Rectal smooth muscle tissue (tissue), 1 donor: ENCODE results near the gene EHBP1L1.

Source experiments
- H3K27ac ChIP-seq: one replicate; pipeline ENCODE4 v1.7.0; 2013; ENCODE audit warnings: low read depth, low read length, inconsistent platforms
- H3K27me3 ChIP-seq: one replicate; pipeline ENCODE4 v1.7.0; 2013; ENCODE audit warnings: low read length; ENCODE audit not compliant: control insufficient read depth, insufficient read depth
- H3K36me3 ChIP-seq: one replicate; pipeline ENCODE4 v1.7.0; 2013; ENCODE audit warnings: low read length; ENCODE audit not compliant: control insufficient read depth, insufficient read depth
- H3K4me1 ChIP-seq: one replicate; pipeline ENCODE4 v1.7.0; 2013; ENCODE audit warnings: low read length; ENCODE audit not compliant: control insufficient read depth, insufficient read depth
- H3K4me3 ChIP-seq: one replicate; pipeline ENCODE4 v1.7.0; 2013; ENCODE audit warnings: low read length
- H3K9ac ChIP-seq: one replicate; pipeline ENCODE4 v1.7.0; 2013; ENCODE audit warnings: low read length

The EHBP1L1 gene

DNA sequence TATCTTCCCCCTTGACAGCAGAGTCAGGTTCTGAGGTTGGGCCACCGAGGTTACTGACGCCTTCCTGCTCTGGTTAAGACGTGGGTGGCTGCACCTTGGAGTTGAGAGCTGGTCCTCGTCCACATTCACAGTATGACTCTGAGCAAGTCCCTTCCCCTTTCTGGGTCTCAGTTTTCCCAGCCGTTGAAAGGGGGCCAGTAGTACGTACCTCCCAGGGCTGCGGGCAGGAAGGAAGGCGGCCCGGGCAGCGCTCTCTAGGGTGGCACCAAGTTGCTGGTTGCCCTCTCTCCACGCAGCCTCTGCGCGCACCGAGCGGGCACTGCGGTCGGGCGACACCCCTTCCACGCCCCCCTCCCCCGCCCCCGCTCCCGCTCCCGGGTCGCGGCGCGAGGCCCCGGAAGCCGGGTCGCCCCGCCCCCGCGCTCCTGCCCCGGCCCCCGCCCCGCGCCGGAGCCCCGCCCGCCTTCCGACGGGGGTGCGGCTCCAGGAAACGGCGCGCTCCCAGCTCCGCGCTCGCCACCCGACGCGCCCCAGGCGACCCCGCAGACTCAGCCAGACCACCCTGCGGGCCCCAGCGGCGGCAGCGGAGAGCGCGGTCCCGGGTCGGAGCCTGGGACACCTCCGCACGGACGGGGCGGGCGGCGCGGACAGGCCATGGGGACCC lies at the start of gene EHBP1L1:
EHBP1L1 (plus strand) TSS at position 486 of the 664 bp plus-strand sequence. CDS start 250 bp downstream, outside the sequence.
- H3K4me1 ChIP-seq: peaks cover 34% of the 10 kb centered on the region
- peak within 1 kb of the TSS; percentile 87 for H3K9ac ChIP-seq
- H3K4me3 ChIP-seq: peak within 1 kb of the TSS; percentile 86

DNA sequence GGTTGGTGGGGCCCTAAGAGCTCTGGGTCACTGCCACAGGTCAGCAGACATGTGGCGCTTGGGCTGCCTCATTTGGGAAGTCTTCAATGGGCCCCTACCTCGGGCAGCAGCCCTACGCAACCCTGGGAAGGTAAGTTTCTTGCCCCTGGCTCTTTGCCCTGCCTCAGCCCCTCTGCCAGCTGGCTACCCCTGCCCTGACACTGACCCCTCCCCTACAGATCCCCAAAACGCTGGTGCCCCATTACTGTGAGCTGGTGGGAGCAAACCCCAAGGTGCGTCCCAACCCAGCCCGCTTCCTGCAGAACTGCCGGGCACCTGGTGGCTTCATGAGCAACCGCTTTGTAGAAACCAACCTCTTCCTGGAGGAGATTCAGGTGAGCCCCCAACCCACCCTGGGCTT lies 49.1 kb upstream of the EHBP1L1 start:
- H3K4me3 ChIP-seq: no peak overlapping the region
- no peaks in the 10 kb centered on the region for H3K27me3 ChIP-seq
- H3K27ac ChIP-seq: no peak overlapping the region
- H3K4me1 ChIP-seq: peaks cover 17% of the 10 kb centered on the region
- H3K9ac ChIP-seq: no peak overlapping the region
- H3K36me3 ChIP-seq: peaks cover 14% of the 10 kb centered on the region

More for the DNA sequence above, at the start of gene EHBP1L1:
- no peaks in the 10 kb centered on the region for H3K27me3 ChIP-seq
- H3K36me3 ChIP-seq: peaks cover 14% of the 10 kb centered on the region
- H3K27ac ChIP-seq: peak within 1 kb of the TSS; percentile 98

DNA sequence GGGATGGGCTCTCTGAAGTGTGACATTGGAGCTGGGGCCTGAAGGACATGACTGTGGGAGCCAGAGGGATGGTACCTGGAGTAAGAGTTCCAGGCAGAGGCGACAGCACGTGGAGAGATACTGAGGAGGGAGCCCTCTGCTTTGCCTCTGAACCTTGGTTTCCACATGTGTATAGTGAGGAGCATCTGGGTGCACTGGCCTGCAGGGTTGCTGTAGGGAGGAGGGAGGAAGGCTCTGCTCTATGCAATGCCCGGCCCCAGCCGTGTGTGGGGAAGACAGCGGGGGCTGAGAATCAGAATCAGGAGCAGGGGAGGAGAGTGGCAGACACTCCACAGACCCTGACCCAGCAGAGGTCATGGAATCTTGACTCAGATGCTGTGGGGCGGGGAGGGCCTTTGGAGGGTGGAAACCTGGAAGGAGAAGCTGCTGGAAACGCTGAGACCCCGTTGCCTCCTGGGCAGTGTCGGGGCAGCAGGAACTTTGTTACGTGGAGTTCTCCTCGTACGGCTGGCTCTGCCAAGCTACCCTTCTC lies 47.0 kb upstream of the EHBP1L1 start:
- H3K36me3 ChIP-seq: peaks cover 23% of the 10 kb centered on the region

DNA sequence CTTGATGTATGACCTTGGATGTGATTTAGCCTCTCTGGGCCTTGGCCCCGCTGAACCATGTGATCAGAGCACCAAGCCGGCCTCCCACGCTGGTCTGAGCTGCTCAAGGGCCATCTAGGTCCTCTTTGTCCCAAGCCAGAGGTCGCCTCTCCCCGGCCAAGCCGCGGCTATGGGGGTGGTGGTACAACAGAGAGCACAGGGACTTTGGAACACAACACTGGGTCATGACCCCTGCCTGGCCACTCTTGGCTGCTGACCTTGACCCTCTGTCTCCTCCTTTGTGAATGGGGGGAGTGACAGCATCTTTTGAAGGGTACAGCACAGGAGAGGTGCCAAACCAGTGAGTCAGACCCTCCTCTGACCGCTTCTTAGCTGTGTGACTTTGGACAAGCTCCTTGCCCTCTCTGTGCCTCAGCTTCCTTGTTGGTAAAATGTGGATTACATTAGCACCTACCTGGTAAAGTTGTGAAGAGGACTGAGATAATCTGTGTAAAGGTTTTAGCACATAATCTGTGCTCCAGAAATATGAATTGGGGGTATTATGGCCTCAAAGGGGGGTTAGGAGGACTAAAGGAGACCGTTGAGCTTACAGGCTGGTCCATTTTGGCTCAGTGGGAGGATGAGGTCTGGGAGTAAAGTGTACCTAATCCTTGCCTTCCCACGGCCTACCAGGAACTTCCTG lies 46.2 kb upstream of the EHBP1L1 start:
- Histone ChIP-seq H3K27ac (no peak overlapping the region), H3K9ac (no peak overlapping the region), H3K36me3 (peaks cover 23% of the 10 kb centered on the region), H3K4me1 (peaks cover 10% of the 10 kb centered on the region), H3K27me3 (no peaks in the 10 kb centered on the region), H3K4me3 (no peak overlapping the region)

More for the DNA sequence above, 47.0 kb upstream of the EHBP1L1 start:
- Histone ChIP-seq H3K27me3 (no peaks in the 10 kb centered on the region), H3K4me3 (no peak overlapping the region), H3K9ac (no peak overlapping the region), H3K4me1 (peaks cover 16% of the 10 kb centered on the region), H3K27ac (no peak overlapping the region)

DNA sequence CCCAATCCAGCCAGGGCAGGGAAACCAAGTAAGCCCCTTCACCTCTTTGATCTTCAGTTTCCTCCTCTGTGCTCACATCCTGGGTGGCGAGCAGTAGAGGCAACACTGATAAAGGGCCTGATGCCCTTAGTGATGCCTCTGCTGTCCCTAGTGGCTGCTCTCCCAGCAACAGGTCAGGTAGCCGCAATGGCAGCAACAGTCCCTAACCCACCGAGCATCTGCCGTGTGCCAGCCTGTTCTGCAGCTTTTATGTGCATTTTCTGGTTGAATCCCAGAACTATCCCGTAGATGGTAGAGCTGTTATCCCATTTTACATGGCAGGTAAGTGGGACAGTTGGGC lies 45.7 kb upstream of the EHBP1L1 start:
- peaks cover 10% of the 10 kb centered on the region for H3K4me1 ChIP-seq
- H3K4me3 ChIP-seq: no peak overlapping the region
- no peak overlapping the region for H3K9ac ChIP-seq
- H3K36me3 ChIP-seq: peaks cover 26% of the 10 kb centered on the region
- H3K27me3 ChIP-seq: no peaks in the 10 kb centered on the region
- no peak overlapping the region for H3K27ac ChIP-seq

DNA sequence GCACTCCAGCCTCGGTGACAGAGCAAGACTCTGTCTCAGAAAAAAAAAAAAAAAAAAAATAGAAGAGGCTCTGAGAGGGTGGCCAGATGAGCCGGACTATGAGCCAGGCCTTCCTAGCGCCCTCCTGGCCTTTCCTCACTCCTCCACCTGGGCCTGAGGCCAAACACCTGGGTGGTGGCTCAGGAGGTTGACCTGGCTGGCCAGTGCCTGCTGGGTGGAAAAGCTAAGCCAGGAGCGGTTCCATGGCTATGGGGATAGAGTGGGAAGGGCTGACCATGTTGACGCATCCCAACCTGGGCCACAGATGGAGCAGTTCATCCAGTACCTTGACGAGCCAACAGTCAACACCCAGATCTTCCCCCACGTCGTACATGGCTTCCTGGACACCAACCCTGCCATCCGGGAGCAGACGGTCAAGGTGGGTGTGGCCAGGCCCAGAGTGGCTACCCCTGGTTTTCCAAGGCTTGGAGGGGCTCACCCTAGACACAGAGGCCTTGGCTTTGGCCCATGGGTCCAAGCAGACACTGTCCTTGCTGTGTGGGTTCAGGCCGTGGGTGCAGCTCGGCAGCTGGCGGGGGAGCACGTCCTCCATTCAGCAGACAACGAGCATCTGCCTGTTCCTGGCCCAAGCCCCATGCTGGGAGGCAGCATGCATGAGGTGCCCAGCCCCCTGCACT lies 43.3 kb upstream of the EHBP1L1 start:
- H3K36me3 ChIP-seq: peaks cover 27% of the 10 kb centered on the region
- no peaks in the 10 kb centered on the region for H3K27me3 ChIP-seq

DNA sequence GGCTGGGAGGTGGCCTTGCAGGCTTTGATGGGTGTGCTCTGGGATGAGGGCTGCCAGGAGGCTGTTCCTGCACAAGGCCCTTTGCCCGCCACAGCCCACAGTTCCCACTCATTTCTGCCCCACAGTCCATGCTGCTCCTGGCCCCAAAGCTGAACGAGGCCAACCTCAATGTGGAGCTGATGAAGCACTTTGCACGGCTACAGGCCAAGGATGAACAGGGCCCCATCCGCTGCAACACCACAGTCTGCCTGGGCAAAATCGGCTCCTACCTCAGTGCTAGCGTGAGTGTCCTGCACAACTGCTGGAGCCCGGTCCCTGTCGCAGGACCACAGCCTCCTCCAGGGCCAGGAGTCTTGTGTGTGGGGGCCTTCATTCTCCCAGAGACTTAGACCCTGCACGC lies 40.8 kb upstream of the EHBP1L1 start:
- Histone ChIP-seq H3K4me1 (peaks cover 3% of the 10 kb centered on the region), H3K27ac (no peak overlapping the region), H3K36me3 (peaks cover 26% of the 10 kb centered on the region), H3K9ac (no peak overlapping the region), H3K27me3 (no peaks in the 10 kb centered on the region), H3K4me3 (no peak overlapping the region)

More for the DNA sequence above, 43.3 kb upstream of the EHBP1L1 start:
- no peak overlapping the region for H3K4me3 ChIP-seq
- no peaks in the 10 kb centered on the region for H3K4me1 ChIP-seq
- no peak overlapping the region for H3K27ac ChIP-seq
- no peak overlapping the region for H3K9ac ChIP-seq

DNA sequence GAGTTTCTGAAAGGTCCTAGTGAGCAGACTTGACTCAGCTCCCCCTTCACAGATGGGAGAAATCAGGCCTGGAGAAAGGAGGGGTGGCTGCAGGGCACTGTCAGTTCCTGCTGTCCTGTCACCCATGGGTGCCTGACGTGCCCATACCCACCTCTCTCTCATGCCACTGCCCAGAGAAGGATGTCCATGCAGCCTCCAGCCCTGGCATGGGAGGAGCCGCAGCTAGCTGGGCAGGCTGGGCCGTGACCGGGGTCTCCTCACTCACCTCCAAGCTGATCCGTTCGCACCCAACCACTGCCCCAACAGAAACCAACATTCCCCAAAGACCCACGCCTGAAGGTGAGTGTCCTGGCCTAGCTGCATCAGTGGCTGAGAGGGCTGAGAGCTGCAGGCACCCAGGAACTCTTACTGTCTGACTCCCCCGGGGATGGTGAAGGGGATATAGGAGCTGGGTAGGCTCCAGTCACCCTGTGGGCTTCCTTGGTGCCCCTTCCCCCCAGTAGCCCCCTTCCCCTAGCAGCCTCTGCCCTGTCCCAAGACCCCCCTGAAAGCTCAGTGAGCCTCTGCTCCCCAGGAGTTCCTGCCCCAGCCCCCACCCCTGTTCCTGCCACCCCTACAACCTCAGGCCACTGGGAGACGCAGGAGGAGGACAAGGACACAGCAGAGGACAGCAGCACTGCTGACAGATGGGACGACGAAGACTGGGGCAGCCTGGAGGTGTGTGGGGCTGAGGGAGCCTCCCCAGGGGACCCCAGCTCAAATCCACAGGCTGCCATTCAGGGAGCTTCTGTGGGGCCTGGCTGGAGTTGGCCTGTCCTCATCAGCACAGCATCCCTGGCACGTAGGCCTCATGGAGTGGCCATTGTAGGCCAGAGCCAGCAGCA lies 39.2 kb upstream of the EHBP1L1 start:
- no peak overlapping the region for H3K4me3 ChIP-seq
- H3K36me3 ChIP-seq: peaks cover 17% of the 10 kb centered on the region
- no peak overlapping the region for H3K27ac ChIP-seq
- H3K4me1 ChIP-seq: peaks cover 10% of the 10 kb centered on the region
- no peak overlapping the region for H3K9ac ChIP-seq
- no peaks in the 10 kb centered on the region for H3K27me3 ChIP-seq

DNA sequence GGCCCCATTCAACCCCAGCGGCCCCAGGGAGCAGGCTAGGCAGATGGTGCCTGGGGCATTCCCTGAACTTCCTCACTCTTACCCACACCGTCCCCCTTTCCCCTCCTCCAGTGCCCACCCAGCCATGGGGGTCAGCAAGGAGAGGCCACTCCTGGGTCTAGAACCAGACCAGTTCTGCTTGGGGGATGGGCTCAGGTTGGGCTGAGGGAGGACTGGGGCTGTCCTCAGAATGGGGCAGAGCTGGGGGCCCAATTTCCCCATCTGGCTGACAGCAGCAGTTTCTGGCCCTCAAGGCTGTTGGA lies 38.6 kb upstream of the EHBP1L1 start:
- Histone ChIP-seq H3K9ac (no peak overlapping the region), H3K36me3 (peaks cover 17% of the 10 kb centered on the region), H3K27ac (no peak overlapping the region), H3K27me3 (no peaks in the 10 kb centered on the region), H3K4me1 (peaks cover 12% of the 10 kb centered on the region), H3K4me3 (no peak overlapping the region)

DNA sequence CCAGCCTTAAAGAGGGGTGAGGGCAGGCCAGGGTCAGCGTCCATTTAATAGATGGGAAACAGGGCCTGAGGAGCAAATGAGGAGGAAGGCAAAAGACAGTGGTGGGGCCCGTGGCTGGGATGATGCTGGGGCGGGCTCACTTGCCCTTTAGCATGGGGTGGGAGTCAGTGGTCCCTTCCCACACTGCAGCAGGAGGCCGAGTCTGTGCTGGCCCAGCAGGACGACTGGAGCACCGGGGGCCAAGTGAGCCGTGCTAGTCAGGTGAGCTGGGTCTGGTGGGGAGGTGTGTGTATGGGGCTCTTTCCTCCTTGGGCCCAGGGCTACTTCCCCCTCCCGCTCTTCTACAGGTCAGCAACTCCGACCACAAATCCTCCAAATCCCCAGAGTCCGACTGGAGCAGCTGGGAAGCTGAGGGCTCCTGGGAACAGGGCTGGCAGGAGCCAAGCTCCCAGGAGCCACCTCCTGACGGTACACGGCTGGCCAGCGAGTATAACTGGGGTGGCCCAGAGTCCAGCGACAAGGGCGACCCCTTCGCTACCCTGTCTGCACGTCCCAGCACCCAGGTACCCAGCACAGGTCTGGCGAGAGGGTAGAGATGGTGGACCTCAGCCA lies 38.1 kb upstream of the EHBP1L1 start:
- H3K36me3 ChIP-seq: peaks cover 14% of the 10 kb centered on the region
- no peaks in the 10 kb centered on the region for H3K27me3 ChIP-seq
- H3K9ac ChIP-seq: no peak overlapping the region
- no peak overlapping the region for H3K4me3 ChIP-seq
- H3K4me1 ChIP-seq: peaks cover 12% of the 10 kb centered on the region
- H3K27ac ChIP-seq: no peak overlapping the region

DNA sequence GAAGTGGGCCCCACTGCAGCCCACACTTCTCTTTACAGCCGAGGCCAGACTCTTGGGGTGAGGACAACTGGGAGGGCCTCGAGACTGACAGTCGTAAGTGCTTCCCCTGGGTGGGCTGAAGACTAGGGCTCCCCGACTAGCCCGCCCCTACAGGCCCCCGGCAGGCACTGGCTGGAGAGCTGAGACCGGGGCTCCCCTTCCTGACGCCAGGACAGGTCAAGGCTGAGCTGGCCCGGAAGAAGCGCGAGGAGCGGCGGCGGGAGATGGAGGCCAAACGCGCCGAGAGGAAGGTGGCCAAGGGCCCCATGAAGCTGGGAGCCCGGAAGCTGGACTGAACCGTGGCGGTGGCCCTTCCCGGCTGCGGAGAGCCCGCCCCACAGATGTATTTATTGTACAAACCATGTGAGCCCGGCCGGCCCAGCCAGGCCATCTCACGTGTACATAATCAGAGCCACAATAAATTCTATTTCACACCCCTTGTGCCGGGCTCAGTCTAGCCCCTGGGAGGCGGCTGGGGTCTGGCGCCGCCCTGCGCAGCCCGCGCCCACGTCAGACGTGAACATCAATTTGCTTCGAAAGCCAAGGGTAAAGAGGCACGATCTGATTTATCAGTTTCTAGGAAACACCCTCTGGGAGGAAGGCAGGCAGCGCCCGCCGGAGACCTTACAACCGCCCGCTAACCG lies 37.5 kb upstream of the EHBP1L1 start:
- Histone ChIP-seq H3K4me1 (peaks cover 12% of the 10 kb centered on the region), H3K27me3 (no peaks in the 10 kb centered on the region), H3K36me3 (peaks cover 11% of the 10 kb centered on the region), H3K27ac (no peak overlapping the region), H3K9ac (no peak overlapping the region), H3K4me3 (no peak overlapping the region)
